HG03558 (cell line): Measurements from ENCODE around the gene PROKR2.

Experiments
- ATAC-seq: cut with Tn5 transposase; IDR thresholded peaks from one replicate; pipeline ENCODE4 v1.9.1; 2021; ENCODE audit warnings: moderate number of reproducible peaks; ENCODE audit not compliant: unreplicated experiment; ENCODE audit errors: extremely low read depth

Gene PROKR2

GRCh38 chr20:5316188-5317158 lies at the start of gene PROKR2:
Gene PROKR2 (minus strand): TSS chr20:5316954. CDS start chr20:5314369, 2,585 bp downstream.
- ATAC-seq = no peak

GRCh38 chr20:5364997-5365597 lies 48.3 kb upstream of the PROKR2 start:
- no peak for ATAC-seq

DNA sequence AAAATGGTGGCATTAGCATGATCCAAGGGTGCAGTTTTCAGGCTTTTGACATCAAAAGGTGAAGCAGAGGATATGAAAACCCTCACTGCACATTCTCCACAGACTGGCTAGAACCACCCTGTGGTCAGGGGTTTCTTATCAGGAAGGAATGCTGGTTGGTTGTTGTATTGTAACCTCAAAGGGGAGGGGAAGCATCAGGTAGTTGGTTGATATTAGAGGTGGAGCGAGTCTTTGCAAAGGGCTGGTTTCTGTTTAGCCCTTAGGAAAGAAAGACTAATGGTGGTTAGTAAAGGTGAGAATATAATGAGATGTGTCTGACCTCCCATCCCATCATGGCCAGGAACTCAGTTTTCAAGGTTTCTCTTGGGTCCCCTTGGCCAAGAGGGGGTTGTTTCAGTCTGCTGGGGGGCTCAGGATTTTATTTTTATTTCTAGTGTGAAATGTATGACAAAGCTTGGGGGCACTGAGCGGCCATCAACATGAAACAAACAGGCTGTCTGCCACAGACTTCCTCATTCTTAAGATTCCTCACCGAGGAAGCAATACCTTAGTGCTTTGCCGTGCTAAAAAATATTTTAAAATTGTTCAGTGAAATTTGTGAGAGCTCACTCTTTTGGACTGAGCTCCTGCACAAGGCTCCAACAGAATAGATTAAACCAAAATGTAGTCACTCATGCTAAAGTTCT lies 47.5 kb upstream of the PROKR2 start:
- no peak for ATAC-seq

- no peak for ATAC-seq
Measured at GRCh38 chr20:5362771-5363170, 46.0 kb upstream of the PROKR2 start.

GRCh38 chr20:5361176-5361575 lies 44.4 kb upstream of the PROKR2 start:
- ATAC-seq = no peak

GRCh38 chr20:5357946-5358345 lies 41.2 kb upstream of the PROKR2 start:
- no peak for ATAC-seq

- ATAC-seq = no peak
Measured at GRCh38 chr20:5356941-5357340, 40.2 kb upstream of the PROKR2 start.

- no peak for ATAC-seq
Measured at GRCh38 chr20:5354901-5355300, 38.1 kb upstream of the PROKR2 start.

DNA sequence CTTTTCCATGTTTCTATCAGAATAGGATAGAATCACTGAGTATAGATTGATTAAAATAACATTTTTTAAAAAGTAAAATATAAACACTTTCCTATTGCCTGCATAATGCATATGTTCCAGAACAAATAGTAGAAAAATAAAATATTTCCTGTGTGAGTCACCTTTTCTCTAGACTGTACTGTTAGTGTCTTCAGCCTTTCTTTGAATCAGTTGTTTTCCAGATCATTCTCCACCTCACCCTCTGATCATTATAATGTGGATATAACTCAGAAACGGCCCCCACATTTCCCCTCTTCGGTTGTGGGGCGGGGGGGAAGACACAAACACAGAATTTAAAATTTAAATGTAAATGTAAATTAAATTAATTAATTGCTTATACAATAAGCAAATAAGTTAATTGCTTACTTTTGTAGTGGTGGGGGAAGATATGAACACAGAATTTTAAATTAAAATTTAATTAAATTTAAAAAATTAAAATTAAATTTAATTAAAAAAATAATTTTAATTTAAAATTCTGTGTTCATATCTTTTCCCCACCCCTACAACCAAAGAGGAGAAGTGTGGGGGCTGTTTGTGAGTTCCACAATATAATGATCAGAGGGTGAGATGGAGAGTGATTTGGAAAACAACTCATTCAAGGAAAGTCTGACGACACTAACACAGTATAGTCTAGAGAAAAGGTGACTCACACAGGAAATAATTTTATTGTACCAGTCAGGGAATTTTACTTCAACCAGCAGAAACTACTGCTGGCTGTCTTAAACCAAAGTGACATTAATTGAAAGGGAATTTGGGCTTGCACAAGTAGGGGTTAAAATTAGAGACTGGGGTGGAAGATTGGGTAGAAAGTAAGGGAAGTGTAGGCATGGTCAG lies 37.1 kb upstream of the PROKR2 start:
- ATAC-seq = no peak

- ATAC-seq = no peak
Measured at GRCh38 chr20:5349448-5349847, 32.7 kb upstream of the PROKR2 start.

DNA sequence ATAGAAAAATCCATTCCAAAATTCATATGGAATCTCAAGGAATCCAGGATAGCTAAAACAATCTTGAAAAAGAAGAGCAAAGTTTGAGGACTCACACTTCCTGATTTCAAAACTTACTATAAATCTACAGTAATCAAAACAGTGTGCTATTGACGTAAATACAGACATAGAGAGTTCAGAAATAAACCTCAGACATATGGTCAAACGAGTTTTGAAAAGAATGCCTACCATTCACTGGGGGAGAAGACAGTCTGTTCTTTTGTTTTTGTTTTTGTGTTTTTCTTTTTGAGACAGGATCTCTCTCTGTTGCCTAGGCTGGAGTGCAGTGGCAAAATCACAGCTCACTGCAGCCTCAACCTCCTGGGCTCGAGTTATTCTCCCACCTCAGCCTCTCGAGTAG lies 25.3 kb upstream of the PROKR2 start:
- ATAC-seq = no peak

- ATAC-seq = no peak
Measured at GRCh38 chr20:5331340-5331739, 14.6 kb upstream of the PROKR2 start.

DNA sequence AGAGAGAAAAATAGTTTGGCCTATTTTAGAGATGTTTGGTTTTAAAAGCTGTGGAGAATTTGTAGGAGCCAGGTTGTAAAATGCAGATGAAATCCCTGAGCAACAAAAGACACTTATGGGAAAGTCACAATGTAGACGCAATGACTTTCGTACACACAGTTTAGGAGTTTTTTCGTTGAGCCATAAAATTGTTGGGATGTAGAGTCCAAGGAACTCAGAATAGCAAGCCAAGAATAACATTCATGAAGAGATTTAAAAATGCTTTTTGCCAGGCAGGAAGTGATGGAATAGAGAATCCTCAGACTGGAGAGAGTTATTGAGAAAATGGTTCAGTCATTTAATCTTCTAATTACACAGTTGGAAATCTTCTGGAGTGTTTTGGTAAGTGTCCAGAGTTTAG lies 11.5 kb upstream of the PROKR2 start:
- no peak for ATAC-seq

DNA sequence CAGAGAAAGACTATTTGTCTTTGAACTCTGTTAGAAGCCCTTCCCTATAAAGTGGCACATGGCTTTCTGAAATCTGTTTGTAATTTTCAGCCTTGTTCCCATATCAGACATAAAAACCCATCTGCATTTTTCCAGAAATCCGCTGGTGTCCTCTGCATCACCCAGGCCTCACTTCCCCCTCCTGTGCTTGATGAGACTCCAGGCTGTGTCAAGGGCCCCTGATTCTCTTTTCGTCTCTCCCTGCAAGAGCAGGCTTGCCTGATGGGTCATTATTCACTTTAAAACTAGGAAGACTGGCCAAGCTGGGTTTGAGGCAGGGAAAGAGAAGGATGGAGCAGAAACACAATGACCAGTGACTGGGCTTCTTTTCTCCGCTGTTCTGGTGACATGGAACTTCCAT lies 10.6 kb upstream of the PROKR2 start:
- no peak for ATAC-seq

DNA sequence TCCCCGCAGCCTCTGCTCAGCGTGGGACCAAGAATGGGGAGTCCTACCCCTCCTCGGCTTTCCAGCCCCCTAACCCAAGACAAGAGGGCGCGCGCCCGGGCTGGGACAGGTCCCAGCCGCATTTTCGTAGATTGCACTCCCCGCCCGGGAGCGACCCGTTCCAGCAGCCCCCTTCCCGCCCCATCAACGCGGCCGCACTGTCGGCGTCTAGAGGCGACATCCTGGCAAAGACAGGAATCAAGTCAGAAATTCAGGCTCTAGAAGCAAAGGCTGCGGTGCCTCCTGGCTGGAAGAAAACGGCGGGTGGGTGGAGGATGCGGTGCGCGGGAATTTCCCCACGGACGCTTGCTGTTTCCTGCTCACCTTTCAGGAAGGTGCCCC lies 957 bp downstream of the PROKR2 start:
- no peak for ATAC-seq

- no peak for ATAC-seq
Measured at GRCh38 chr20:5313916-5314315, 2.8 kb downstream of the PROKR2 start.

- ATAC-seq = no peak
Measured at GRCh38 chr20:5312518-5312917, 4.2 kb downstream of the PROKR2 start.

GRCh38 chr20:5309971-5310370 lies 6.8 kb downstream of the PROKR2 start:
- no peak for ATAC-seq

- no peak for ATAC-seq
Measured at GRCh38 chr20:5298811-5299210, 17.9 kb downstream of the PROKR2 start.
